K562 (cell line): ENCODE data around the gene DCUN1D1. TPM values are rescaled to one million over a fixed set of nuclear protein-coding genes. Genes with fewer than 3 reads are reported as not detected.

Experiments
- ATAC-seq: fragments of 200-7000 bp; cut with Tn5 transposase; 3 replicates; pipeline ENCODE4 v1.9.1; 2020; ENCODE audit warnings: moderate library complexity
- BruUV-seq: library from RNA; stranded (reverse); fragments of 400-500 nt; replicated peaks from 2 replicates; lab custom pipeline; 2021; lab: Mats Ljungman, UMichigan
- CTCF ChIA-PET: fragments of 300-600 bp; formaldehyde crosslinking; extraction: SDS; loops from one replicate; lab custom pipeline; 2021; ENCODE audit warnings: low intra/inter-chr PET ratio; lab: Yijun Ruan, JAX
- POLR2A ChIA-PET: fragments of 300-600, 350-650 bp; sonication (Branson Sonifier 250); formaldehyde crosslinking; extraction: SDS; loops from one replicate; lab custom pipeline; 2021; ENCODE audit warnings: antibody characterized with exemption, inconsistent platforms; lab: Yijun Ruan, JAX
- DNase-seq, 4 experiments: peaks; one replicate each; pipeline versions ENCODE4 v3.0.0 to v3.0.0-alpha.2; 2011 to 2018; ENCODE audit warnings: low spot score in 3 of 4, mixed read lengths in 3 of 4; ENCODE audit errors: extremely low read depth in 1 of 4
- FAIRE-seq: peaks from 2 replicates; lab custom pipeline; 2011; peaks lifted over from hg19 to GRCh38; lab: Jason Lieb, UNC
- H2AFZ ChIP-seq: 2 replicates; pipeline ENCODE4 v1.6.0; 2011; ENCODE audit warnings: low read depth, low read length, control low read depth, inconsistent platforms
- H3K27ac ChIP-seq: fragments of 200-600 bp; 3 replicates; pipeline ENCODE4 v1.8.0; 2011; ENCODE audit warnings: low read depth, mild to moderate bottlenecking, control low read depth, inconsistent platforms, low read length, moderate library complexity, mixed read lengths; ENCODE audit errors: extremely low read depth
- H3K27me3 ChIP-seq, 2 experiments: fragments of 300-600 bp in 1 of 2; 2 replicates in 1 of 2; 3 replicates in 1 of 2; pipeline versions ENCODE4 v1.6.0 to v1.8.0; 2011; ENCODE audit warnings: inconsistent platforms in 2 of 2, low read length in 2 of 2, mild to moderate bottlenecking in 1 of 2, mixed read lengths in 1 of 2, moderate library complexity in 1 of 2; ENCODE audit not compliant: control insufficient read depth in 2 of 2, insufficient read depth in 2 of 2
- H3K36me3 ChIP-seq: fragments of 300-600 bp; 3 replicates; pipeline ENCODE4 v1.8.0; 2011; ENCODE audit warnings: mild to moderate bottlenecking, low read length, inconsistent platforms; ENCODE audit not compliant: control insufficient read depth, insufficient read depth
- H3K4me1 ChIP-seq, 2 experiments: fragments of 200-600 bp in 1 of 2; replicated peaks in 1 of 2; 2 replicates in 1 of 2; 3 replicates in 1 of 2; pipeline versions ENCODE4 v1.5.1 to v1.8.0; 2011; ENCODE audit warnings: inconsistent platforms in 2 of 2, low read length in 2 of 2, mild to moderate bottlenecking in 1 of 2, mixed read lengths in 1 of 2, moderate library complexity in 1 of 2; ENCODE audit not compliant: control insufficient read depth in 2 of 2, insufficient read depth in 2 of 2
- H3K4me2 ChIP-seq: 2 replicates; pipeline ENCODE4 v1.6.1; 2011; ENCODE audit warnings: low read length, control low read depth, inconsistent platforms, mixed read lengths; ENCODE audit not compliant: insufficient read depth
- H3K4me3 ChIP-seq: fragments of 200-600 bp; sonication (generic), shearing (Covaris generic); 2 replicates; pipeline ENCODE4 v1.5.1; 2016; ENCODE audit warnings: control low read depth, inconsistent platforms
- H3K79me2 ChIP-seq: fragments of 200-600 bp; 3 replicates; pipeline ENCODE4 v1.8.0; 2011; ENCODE audit warnings: low read length, inconsistent platforms; ENCODE audit not compliant: control insufficient read depth, insufficient read depth
- H3K9ac ChIP-seq, 2 experiments: 2 replicates each; pipeline versions ENCODE4 v1.6.0 to v1.6.1; 2011; ENCODE audit warnings: low read depth in 2 of 2, low read length in 2 of 2, control low read depth in 1 of 2, inconsistent platforms in 1 of 2, mild to moderate bottlenecking in 1 of 2, mixed read lengths in 1 of 2; ENCODE audit not compliant: insufficient read depth in 1 of 2
- H3K9me1 ChIP-seq: one replicate; pipeline ENCODE4 v1.6.0; 2011; ENCODE audit warnings: inconsistent platforms, mild to moderate bottlenecking, low read length, moderate library complexity; ENCODE audit not compliant: control insufficient read depth, insufficient read depth
- H3K9me3 ChIP-seq: replicated peaks from 2 replicates; pipeline ENCODE4 v1.5.1; 2011; ENCODE audit warnings: low read depth, low read length, inconsistent platforms; ENCODE audit not compliant: control insufficient read depth, insufficient read depth
- H4K20me1 ChIP-seq: replicated peaks from 2 replicates; pipeline ENCODE4 v1.6.1; 2011; ENCODE audit warnings: low read length, inconsistent platforms, mixed read lengths; ENCODE audit not compliant: control insufficient read depth, insufficient read depth
- ATF1 ChIP-seq, 2 experiments: fragments of 450-650 bp in 1 of 2; IDR thresholded peaks; 2 replicates each; pipeline ENCODE4 v1.6.1; 2016; ENCODE audit warnings: missing compliant biosample characterization in 1 of 2, missing genetic modification characterization in 1 of 2
- ESRRA ChIP-seq: fragments of 450-650 bp; IDR thresholded peaks from 2 replicates; pipeline ENCODE4 v1.6.1; 2014; ENCODE audit warnings: low read depth, mild to moderate bottlenecking, moderate library complexity, borderline replicate concordance
- HNRNPK ChIP-seq: fragments of 200-400 bp; formaldehyde crosslinking; IDR thresholded peaks from one replicate; pipeline ENCODE4 v1.6.1; 2018; ENCODE audit warnings: mild to moderate bottlenecking, low read depth, low read length; ENCODE audit not compliant: poor library complexity, severe bottlenecking
- RBM25 ChIP-seq: fragments of 200-400 bp; formaldehyde crosslinking; IDR thresholded peaks from 2 replicates; pipeline ENCODE4 v1.6.1; 2018; ENCODE audit warnings: low read length, low read depth, moderate library complexity; ENCODE audit not compliant: severe bottlenecking
- YY1 ChIP-seq, 3 experiments: IDR thresholded peaks; 2 replicates each; pipeline ENCODE4 v1.6.1; 2011; ENCODE audit warnings: low read length in 2 of 3, mild to moderate bottlenecking in 2 of 3, moderate library complexity in 2 of 3, borderline replicate concordance in 1 of 3, control low read depth in 1 of 3, low read depth in 1 of 3; ENCODE audit not compliant: insufficient read depth in 3 of 3, insufficient replicate concordance in 2 of 3, control insufficient read depth in 1 of 3, insufficient read length in 1 of 3; ENCODE audit errors: extremely low read depth in 1 of 3
- ZNF263 ChIP-seq: sonication (generic); formaldehyde crosslinking; IDR thresholded peaks from 2 replicates; pipeline ENCODE4 v1.8.0; 2022; ENCODE audit warnings: mild to moderate bottlenecking, missing genetic modification reagents, borderline replicate concordance
- WGBS: fragments of 100-300 bp; shearing (Covaris generic); methylation state at CpG from one replicate; pipeline ENCODE4 v1.1.6; 2016; ENCODE audit warnings: low coverage, mixed read lengths; ENCODE audit not compliant: insufficient coverage; ENCODE audit errors: missing lambda C conversion rate; 5-methylcytosine and 5-hydroxymethylcytosine counted together
- in situ Hi-C: fragments of 300-500 bp; cut with MboI; formaldehyde crosslinking; loops from 4 replicates; pipeline ENCODE4 v1.15.0; 2018; ENCODE audit warnings: inconsistent platforms, mixed read lengths
- intact Hi-C: fragments of 100-400 bp; cut with micrococcal nuclease; formaldehyde crosslinking; loops from 2 replicates; pipeline ENCODE4 v1.14.2; 2022
- polyA plus RNA-seq, 8 experiments: library from polyadenylated mRNA; depleted of rRNA in 4 of 8; stranded (reverse) in 5 of 8; unstranded in 3 of 8; fragments of >200 nt; fragmentation: Nextera tagmentation in 2 of 8; fragmentation: Illumina TruSeq in 1 of 8; extraction: Ambion mirVana in 2 of 8; extraction: Trizol in 1 of 8; gene quantifications; 2 replicates each; pipeline versions ENCODE4 v1.2.1 to v1.2.3, GENCODE V29; 2011 to 2014; ENCODE audit warnings: inconsistent platforms in 1 of 8, missing spikeins in 1 of 8
- total RNA-seq, 7 experiments: library from RNA; depleted of rRNA in 6 of 7; stranded (reverse); fragments of >200 nt in 6 of 7; fragmentation: Illumina TruSeq in 2 of 7; extraction: Trizol in 2 of 7; gene quantifications; 2 replicates each; pipeline versions ENCODE4 v1.2.1 to v1.2.3, GENCODE V29; 2011 to 2021; ENCODE audit warnings: low replicate concordance in 1 of 7
- TF ChIP-seq, protein P1 (sequence below), 2 experiments: fragments of 450-650 bp in 1 of 2; sonication (generic) in 1 of 2; formaldehyde crosslinking in 1 of 2; IDR thresholded peaks in 1 of 2; conservative IDR thresholded peaks in 1 of 2; 2 replicates each; pipeline versions ENCODE4 v1.6.1 to v1.8.1; 2016 to 2023; ENCODE audit warnings: mild to moderate bottlenecking in 2 of 2, moderate library complexity in 2 of 2, inconsistent platforms in 1 of 2, missing genetic modification reagents in 1 of 2

Gene DCUN1D1
- total and polyA plus RNA-seq, 9 of the 15 experiments (the other 6 are each of a cell fraction or from before 2014, with no cell fraction given) = 11.4 to 46.8 (median 28.2) TPM

DNA sequence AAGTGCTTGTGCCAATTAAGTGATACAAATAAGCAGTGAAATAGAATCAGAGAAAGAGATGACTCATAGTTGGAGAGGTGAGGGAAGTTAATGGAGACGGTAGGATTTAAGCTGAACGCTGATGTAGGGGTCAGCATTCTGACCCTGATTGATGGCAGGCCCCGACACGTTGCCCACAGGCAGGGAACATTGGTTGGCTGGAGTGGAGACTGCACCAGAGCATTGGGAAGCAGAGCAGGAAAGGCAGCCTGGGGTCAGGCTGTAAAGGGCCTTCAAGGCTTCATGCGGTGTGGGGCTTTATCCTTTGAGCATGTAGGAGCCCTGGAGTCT, 68.6 kb downstream of the DCUN1D1 start (continued):
- TF ChIP-seq YY1 (IDR thresholded peaks at IDR 0.05; ENCODE audit: borderline replicate concordance in 1 of 3, control insufficient read depth in 1 of 3, extremely low read depth in 1 of 3, insufficient read depth in 3 of 3, insufficient read length in 1 of 3, insufficient replicate concordance in 2 of 3, low read depth in 1 of 3, low read length in 2 of 3) (no peak), ZNF263 (CRISPR knock-in tag) (no peak), ATF1 (CRISPR knock-in tag; IDR thresholded peaks at IDR 0.05) (no peak), ATF1 (tag; IDR thresholded peaks at IDR 0.05) (no peak)
- TF ChIP-seq, protein P1, sequence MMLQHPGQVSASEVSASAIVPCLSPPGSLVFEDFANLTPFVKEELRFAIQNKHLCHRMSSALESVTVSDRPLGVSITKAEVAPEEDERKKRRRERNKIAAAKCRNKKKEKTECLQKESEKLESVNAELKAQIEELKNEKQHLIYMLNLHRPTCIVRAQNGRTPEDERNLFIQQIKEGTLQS (IDR thresholded peaks at IDR 0.05) = peak; percentile 77
- TF ChIP-seq, protein P1 (CRISPR knock-in tag; conservative IDR thresholded peaks at IDR 0.05) = no peak

DNA sequence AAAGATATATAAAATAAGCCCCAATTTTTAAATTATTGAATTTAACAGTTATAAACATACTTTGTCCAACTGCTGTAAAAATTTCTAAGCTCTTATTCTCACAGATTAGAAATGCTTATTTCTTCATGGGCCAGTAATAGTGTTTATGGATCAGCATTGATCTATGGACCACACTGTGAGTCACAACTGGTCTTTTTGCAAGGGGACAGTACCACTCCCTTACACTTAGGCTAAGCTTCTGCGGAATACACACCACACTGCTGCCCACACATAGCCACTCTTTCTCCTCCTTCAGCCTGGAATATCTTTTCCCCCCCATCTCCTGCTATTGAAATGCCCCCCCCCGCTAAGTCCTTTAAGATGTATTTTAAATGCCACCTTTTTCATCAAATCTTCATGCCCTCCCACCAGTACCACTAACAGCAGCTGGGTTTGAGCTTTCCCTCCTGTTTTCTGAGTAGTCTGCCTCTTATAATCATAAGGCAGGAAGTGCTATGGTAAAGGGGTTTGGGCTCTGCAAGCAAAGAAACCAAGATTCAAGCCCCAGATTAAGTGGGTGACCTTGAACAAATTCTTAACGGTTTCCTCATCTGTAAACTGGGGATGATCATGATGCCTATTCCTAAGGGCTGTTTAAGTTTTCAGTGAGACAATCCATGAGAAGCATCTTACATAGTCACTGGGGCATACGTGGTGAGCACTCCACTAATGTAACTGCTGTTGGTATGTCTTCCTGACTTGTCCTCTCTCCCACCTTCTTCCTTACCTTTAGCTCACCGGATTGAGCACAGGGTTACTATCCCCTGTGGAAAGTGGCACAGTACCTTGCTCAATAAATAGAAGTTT, 69.2 kb downstream of the DCUN1D1 start:
- peaks cover 4 to 16% of the 10 kb centered on the region in 2 experiments for H3K4me1 ChIP-seq

More for the DNA sequence above, 69.2 kb downstream of the DCUN1D1 start:
- Histone ChIP-seq H2AFZ (no peak overlapping the region), H3K9ac (no peak overlapping the region), H3K9me1 (no peaks in the 10 kb centered on the region), H3K9me3 (no peaks in the 10 kb centered on the region), H3K27ac (no peak overlapping the region), H3K4me2 (no peak overlapping the region), H4K20me1 (no peaks in the 10 kb centered on the region), H3K27me3 (no peaks in the 10 kb centered on the region), H3K4me3 (no peak overlapping the region), H3K36me3 (peaks cover 43% of the 10 kb centered on the region), H3K79me2 (no peaks in the 10 kb centered on the region)
- TF ChIP-seq RBM25 = peak; percentile 7
- TF ChIP-seq ESRRA = peak; percentile 95
- no peak for TF ChIP-seq HNRNPK
- whole genome bisulfite sequencing = 49% methylated on average over 5 of the region's 5 CpGs
- POLR2A ChIA-PET = interaction anchor here (0.9 to 2.4 kb wide), 2 partner anchors 9 to 61 kb away, joined by 3 to 14 read pairs; no protein-coding TSS in a partner anchor
- intact Hi-C loops = loop anchor here (5.0 to 10.0 kb wide), 2 partner anchors 266 to 474 kb away; no protein-coding TSS in a partner anchor
- FAIRE-seq = no peak
- CTCF ChIA-PET = no interaction called here
- DNase-seq = no peak
- ATAC-seq = peak; percentile 16
- in situ Hi-C loops = no loop called here
- BruUV-seq = no TSS peak
